ENCODE results near the gene TEX22. TPM values are rescaled to one million over a fixed set of nuclear protein-coding genes. Genes with fewer than 3 reads are reported as not detected.

TEX22 gene
- total RNA-seq, 1 experiment from 2014 or later: 0.87 TPM

GRCh38 chr14:105412771-105413543 is 14.6 kb downstream of the TEX22 start (continued):
- TF ChIP-seq CREM (CRISPR knock-in tag; IDR thresholded peaks at IDR 0.05) (no peak), SOX15 (CRISPR knock-in tag; IDR thresholded peaks at IDR 0.05) (no peak)

DNA sequence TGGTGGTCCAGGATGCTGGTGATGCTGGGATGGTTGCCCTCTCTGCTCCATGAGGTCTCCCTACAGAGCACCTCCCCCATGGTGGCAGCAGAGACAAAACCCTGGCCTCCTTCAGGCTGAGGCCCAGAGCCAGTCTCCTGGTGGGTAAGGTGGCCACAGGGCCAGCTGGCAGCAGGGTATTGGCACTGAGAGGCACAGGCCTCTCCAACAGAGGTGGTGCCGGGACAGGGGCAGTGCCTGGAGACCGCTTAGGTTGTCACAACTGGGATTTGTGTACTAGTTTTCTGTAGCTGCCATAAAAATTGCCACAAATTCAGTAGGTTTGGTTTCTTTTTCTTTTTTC is 15.2 kb downstream of the TEX22 start:
- POLR2A ChIA-PET: no interaction called here
- DNase-seq (ENCODE audit: low spot score) (no peak), ATAC-seq (no peak)
- CTCF ChIA-PET: interaction anchor here (0.9 to 1.0 kb wide), 2 partner anchors 67 to 76 kb away, joined by 4 read pairs; no protein-coding TSS in a partner anchor
- no peak overlapping the region for H3K27ac Mint-ChIP-seq
- peaks cover 15% of the 10 kb centered on the region for H3K4me1 Mint-ChIP-seq
- peaks cover 77% of the 10 kb centered on the region for H3K27me3 Mint-ChIP-seq (ENCODE audit: low read depth)
- H3K9me3 Mint-ChIP-seq: no peaks in the 10 kb centered on the region
- TF ChIP-seq SMAD3 (CRISPR knock-in tag; IDR thresholded peaks at IDR 0.05; ENCODE audit: borderline replicate concordance) (no peak), ETV6 (CRISPR knock-in tag; IDR thresholded peaks at IDR 0.05) (no peak), TP53 (CRISPR knock-in tag; IDR thresholded peaks at IDR 0.05) (no peak), SP1 (CRISPR knock-in tag; conservative IDR thresholded peaks at IDR 0.05) (no peak), ATF1 (CRISPR knock-in tag; IDR thresholded peaks at IDR 0.05) (no peak), MAX (CRISPR knock-in tag; IDR thresholded peaks at IDR 0.05) (no peak), ZBTB21 (CRISPR knock-in tag; IDR thresholded peaks at IDR 0.05; ENCODE audit: borderline replicate concordance) (no peak), PRDM15 (CRISPR knock-in tag; IDR thresholded peaks at IDR 0.05) (no peak), MXD4 (CRISPR knock-in tag; IDR thresholded peaks at IDR 0.05; ENCODE audit: borderline replicate concordance) (no peak), FOXJ3 (CRISPR knock-in tag; IDR thresholded peaks at IDR 0.05; ENCODE audit: borderline replicate concordance) (no peak), ZNF219 (CRISPR knock-in tag; IDR thresholded peaks at IDR 0.05; ENCODE audit: borderline replicate concordance) (no peak)
- TF ChIP-seq, protein P1, sequence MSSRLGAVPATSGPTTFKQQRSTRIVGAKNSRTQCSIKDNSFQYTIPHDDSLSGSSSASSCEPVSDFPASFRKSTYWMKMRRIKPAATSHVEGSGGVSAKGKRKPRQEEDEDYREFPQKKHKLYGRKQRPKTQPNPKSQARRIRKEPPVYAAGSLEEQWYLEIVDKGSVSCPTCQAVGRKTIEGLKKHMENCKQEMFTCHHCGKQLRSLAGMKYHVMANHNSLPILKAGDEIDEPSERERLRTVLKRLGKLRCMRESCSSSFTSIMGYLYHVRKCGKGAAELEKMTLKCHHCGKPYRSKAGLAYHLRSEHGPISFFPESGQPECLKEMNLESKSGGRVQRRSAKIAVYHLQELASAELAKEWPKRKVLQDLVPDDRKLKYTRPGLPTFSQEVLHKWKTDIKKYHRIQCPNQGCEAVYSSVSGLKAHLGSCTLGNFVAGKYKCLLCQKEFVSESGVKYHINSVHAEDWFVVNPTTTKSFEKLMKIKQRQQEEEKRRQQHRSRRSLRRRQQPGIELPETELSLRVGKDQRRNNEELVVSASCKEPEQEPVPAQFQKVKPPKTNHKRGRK (CRISPR knock-in tag; IDR thresholded peaks at IDR 0.05; ENCODE audit: borderline replicate concordance): no peak
- TF ChIP-seq, protein P2, sequence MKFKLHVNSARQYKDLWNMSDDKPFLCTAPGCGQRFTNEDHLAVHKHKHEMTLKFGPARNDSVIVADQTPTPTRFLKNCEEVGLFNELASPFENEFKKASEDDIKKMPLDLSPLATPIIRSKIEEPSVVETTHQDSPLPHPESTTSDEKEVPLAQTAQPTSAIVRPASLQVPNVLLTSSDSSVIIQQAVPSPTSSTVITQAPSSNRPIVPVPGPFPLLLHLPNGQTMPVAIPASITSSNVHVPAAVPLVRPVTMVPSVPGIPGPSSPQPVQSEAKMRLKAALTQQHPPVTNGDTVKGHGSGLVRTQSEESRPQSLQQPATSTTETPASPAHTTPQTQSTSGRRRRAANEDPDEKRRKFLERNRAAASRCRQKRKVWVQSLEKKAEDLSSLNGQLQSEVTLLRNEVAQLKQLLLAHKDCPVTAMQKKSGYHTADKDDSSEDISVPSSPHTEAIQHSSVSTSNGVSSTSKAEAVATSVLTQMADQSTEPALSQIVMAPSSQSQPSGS (CRISPR knock-in tag; IDR thresholded peaks at IDR 0.05; ENCODE audit: borderline replicate concordance, low read depth): no peak
- TF ChIP-seq, protein P3, sequence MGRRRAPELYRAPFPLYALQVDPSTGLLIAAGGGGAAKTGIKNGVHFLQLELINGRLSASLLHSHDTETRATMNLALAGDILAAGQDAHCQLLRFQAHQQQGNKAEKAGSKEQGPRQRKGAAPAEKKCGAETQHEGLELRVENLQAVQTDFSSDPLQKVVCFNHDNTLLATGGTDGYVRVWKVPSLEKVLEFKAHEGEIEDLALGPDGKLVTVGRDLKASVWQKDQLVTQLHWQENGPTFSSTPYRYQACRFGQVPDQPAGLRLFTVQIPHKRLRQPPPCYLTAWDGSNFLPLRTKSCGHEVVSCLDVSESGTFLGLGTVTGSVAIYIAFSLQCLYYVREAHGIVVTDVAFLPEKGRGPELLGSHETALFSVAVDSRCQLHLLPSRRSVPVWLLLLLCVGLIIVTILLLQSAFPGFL (CRISPR knock-in tag; IDR thresholded peaks at IDR 0.05; ENCODE audit: borderline replicate concordance): no peak
- TF ChIP-seq, protein P4, sequence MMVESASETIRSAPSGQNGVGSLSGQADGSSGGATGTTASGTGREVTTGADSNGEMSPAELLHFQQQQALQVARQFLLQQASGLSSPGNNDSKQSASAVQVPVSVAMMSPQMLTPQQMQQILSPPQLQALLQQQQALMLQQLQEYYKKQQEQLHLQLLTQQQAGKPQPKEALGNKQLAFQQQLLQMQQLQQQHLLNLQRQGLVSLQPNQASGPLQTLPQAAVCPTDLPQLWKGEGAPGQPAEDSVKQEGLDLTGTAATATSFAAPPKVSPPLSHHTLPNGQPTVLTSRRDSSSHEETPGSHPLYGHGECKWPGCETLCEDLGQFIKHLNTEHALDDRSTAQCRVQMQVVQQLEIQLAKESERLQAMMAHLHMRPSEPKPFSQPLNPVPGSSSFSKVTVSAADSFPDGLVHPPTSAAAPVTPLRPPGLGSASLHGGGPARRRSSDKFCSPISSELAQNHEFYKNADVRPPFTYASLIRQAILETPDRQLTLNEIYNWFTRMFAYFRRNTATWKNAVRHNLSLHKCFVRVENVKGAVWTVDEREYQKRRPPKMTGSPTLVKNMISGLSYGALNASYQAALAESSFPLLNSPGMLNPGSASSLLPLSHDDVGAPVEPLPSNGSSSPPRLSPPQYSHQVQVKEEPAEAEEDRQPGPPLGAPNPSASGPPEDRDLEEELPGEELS (CRISPR knock-in tag; IDR thresholded peaks at IDR 0.05): no peak
- H3K4me3 Mint-ChIP-seq: no peak overlapping the region; the same call in 1 of the 2 replicates
- peaks cover 11% of the 10 kb centered on the region for H3K36me3 Mint-ChIP-seq

All from WTC11 (cell line).